CD8-positive, alpha-beta memory T cell (primary cell): ENCODE results near the gene RAB3IL1. TPM values are rescaled to one million over a fixed set of nuclear protein-coding genes. Genes with fewer than 3 reads are reported as not detected.
A peak's percentile ranks its signal among the peaks of the same experiment; 100 is the strongest.

Experiments used
- CTCF ChIA-PET: fragments of 350-600 bp; sonication (Branson Sonifier 250); formaldehyde crosslinking; loops from one replicate; lab custom pipeline; 2021; ENCODE audit warnings: antibody characterized with exemption; lab: Charles Lee
- POLR2A ChIA-PET: fragments of 350-600 bp; sonication (Branson Sonifier 250); formaldehyde crosslinking; loops from one replicate; lab custom pipeline; 2021; ENCODE audit warnings: antibody characterized with exemption; lab: Charles Lee
- DNase-seq, 5 donors: peaks; one replicate each; pipeline versions ENCODE4 v3.0.0 to v3.0.0-alpha.2; 2020 to 2022; ENCODE audit warnings: mixed read lengths in 1 of 5
- H3K27ac ChIP-seq: one replicate; pipeline ENCODE4 v1.7.0; 2013; ENCODE audit warnings: low read depth, mild to moderate bottlenecking, low read length, moderate library complexity
- H3K27me3 ChIP-seq: 2 replicates; pipeline ENCODE4 v1.7.0; 2013; ENCODE audit warnings: low read length, mild to moderate bottlenecking; ENCODE audit not compliant: insufficient read depth, poor library complexity, severe bottlenecking
- H3K36me3 ChIP-seq: 2 replicates; pipeline ENCODE4 v1.7.0; 2013; ENCODE audit warnings: mild to moderate bottlenecking, low read length, moderate library complexity; ENCODE audit not compliant: insufficient read depth
- H3K4me1 ChIP-seq: 2 replicates; pipeline ENCODE4 v1.7.0; 2013; ENCODE audit warnings: mild to moderate bottlenecking, low read length, moderate library complexity; ENCODE audit not compliant: insufficient read depth
- H3K4me3 ChIP-seq: 2 replicates; pipeline ENCODE4 v1.7.0; 2013; ENCODE audit warnings: mild to moderate bottlenecking, low read length
- H3K9me3 ChIP-seq: 2 replicates; pipeline ENCODE4 v1.7.0; 2013; ENCODE audit warnings: mild to moderate bottlenecking, low read length
- H3K27ac Mint-ChIP-seq, 8 donors: one replicate each; pipeline ENCODE4 v1.8.0; 2020 to 2021; ENCODE audit warnings: mixed read lengths in 8 of 8, mild to moderate bottlenecking in 6 of 8, inconsistent platforms in 3 of 8, moderate library complexity in 3 of 8
- H3K27me3 Mint-ChIP-seq, 2 donors: one replicate each; pipeline ENCODE4 v1.8.0; 2020 to 2021; ENCODE audit warnings: mixed read lengths in 2 of 2, mild to moderate bottlenecking in 1 of 2, moderate library complexity in 1 of 2
- H3K36me3 Mint-ChIP-seq, 3 donors: one replicate each; pipeline ENCODE4 v1.8.0; 2020 to 2021; ENCODE audit warnings: mixed read lengths in 3 of 3, inconsistent platforms in 1 of 3, mild to moderate bottlenecking in 1 of 3
- H3K4me1 Mint-ChIP-seq, 3 donors: one replicate each; pipeline ENCODE4 v1.8.0; 2020 to 2021; ENCODE audit warnings: mixed read lengths in 3 of 3, inconsistent platforms in 1 of 3, mild to moderate bottlenecking in 1 of 3
- H3K4me3 Mint-ChIP-seq, 7 donors: one replicate each; pipeline ENCODE4 v1.8.0; 2020 to 2021; ENCODE audit warnings: mixed read lengths in 7 of 7, mild to moderate bottlenecking in 6 of 7, moderate library complexity in 4 of 7, inconsistent platforms in 2 of 7
- H3K9me3 Mint-ChIP-seq, 5 donors: one replicate each; pipeline ENCODE4 v1.8.0; 2020 to 2022; ENCODE audit warnings: mixed read lengths in 5 of 5, mild to moderate bottlenecking in 3 of 5, moderate library complexity in 2 of 5, inconsistent platforms in 1 of 5
- polyA plus RNA-seq: library from polyadenylated mRNA; unstranded; fragments of 300-500 nt; fragmentation: Illumina TruSeq; gene quantifications from one replicate; pipeline ENCODE4 v1.2.3, GENCODE V29; 2021
- total RNA-seq, 2 experiments: library from RNA; stranded (reverse); gene quantifications; one replicate each; pipeline ENCODE4 v1.2.3, GENCODE V29; 2021

Gene RAB3IL1
- total and polyA plus RNA-seq, 3 experiments from 2014 or later, result 0.28 to 0.53 TPM; not detected in 1

GRCh38 chr11:61962213-61963015, 45.0 kb upstream of the RAB3IL1 start:
- Histone ChIP-seq H3K4me1 (peaks cover 31% of the 10 kb centered on the region), H3K27ac (no peak overlapping the region), H3K4me3 (no peak overlapping the region), H3K9me3 (no peaks in the 10 kb centered on the region), H3K27me3 (no peaks in the 10 kb centered on the region), H3K36me3 (peaks cover 18% of the 10 kb centered on the region)
- ChIA-PET POLR2A (interaction anchor here (1.5 kb wide), 1 partner anchor 63 kb away, joined by 5 read pairs; no protein-coding TSS in a partner anchor), CTCF (interaction anchor here (1.3 to 1.4 kb wide), 2 partner anchors 63 to 120 kb away, joined by 3 to 6 read pairs; no protein-coding TSS in a partner anchor)
- Mint-ChIP-seq H3K27me3 (peaks cover 0 to 11% of the 10 kb centered on the region in 2 donors), H3K4me1 (peaks cover 37 to 43% (median 39%) of the 10 kb centered on the region in 3 donors), H3K9me3 (no peaks in the 10 kb centered on the region), H3K36me3 (peaks cover 16 to 49% (median 17%) of the 10 kb centered on the region in 3 donors), H3K27ac (peak overlapping the region; percentile 34 to 100 (median 88)), H3K4me3 (peak overlapping the region in 3 of 7 donors; percentile 32 to 100 (median 41))
- peak in 2 of 5 donors; percentile 7 to 16 for DNase-seq

GRCh38 chr11:61961570-61962212, 44.3 kb upstream of the RAB3IL1 start:
- Mint-ChIP-seq H3K27ac (peak overlapping the region in 5 of 8 donors; percentile 47 to 100 (median 84)), H3K36me3 (peaks cover 16 to 43% (median 17%) of the 10 kb centered on the region in 3 donors), H3K9me3 (no peaks in the 10 kb centered on the region), H3K4me1 (peaks cover 37 to 43% (median 39%) of the 10 kb centered on the region in 3 donors), H3K4me3 (peak overlapping the region in 2 of 7 donors; percentile 26 to 100), H3K27me3 (peaks cover 0 to 11% of the 10 kb centered on the region in 2 donors)
- CTCF ChIA-PET, result interaction anchor here (1.0 to 1.2 kb wide), 3 partner anchors 10 to 64 kb away, joined by 3 to 4 read pairs (median 3); no protein-coding TSS in a partner anchor
- peaks cover 18% of the 10 kb centered on the region for H3K36me3 ChIP-seq
- POLR2A ChIA-PET, result no interaction called here
- no peak overlapping the region for H3K27ac ChIP-seq
- H3K4me3 ChIP-seq, result no peak overlapping the region
- H3K27me3 ChIP-seq, result no peaks in the 10 kb centered on the region
- H3K4me1 ChIP-seq, result peaks cover 31% of the 10 kb centered on the region
- H3K9me3 ChIP-seq, result no peaks in the 10 kb centered on the region
- DNase-seq, result no peak

GRCh38 chr11:61960532-61960931, 43.2 kb upstream of the RAB3IL1 start:
- no peak overlapping the region for H3K4me3 ChIP-seq
- peaks cover 17% of the 10 kb centered on the region for H3K36me3 ChIP-seq
- Mint-ChIP-seq H3K27me3 (peaks cover 9 to 10% of the 10 kb centered on the region in 2 donors), H3K27ac (peak overlapping the region in 3 of 8 donors; percentile 38 to 60 (median 42)), H3K36me3 (peaks cover 13 to 33% (median 14%) of the 10 kb centered on the region in 3 donors), H3K4me3 (peak overlapping the region in 1 of 7 donors; percentile 40), H3K9me3 (no peaks in the 10 kb centered on the region), H3K4me1 (peaks cover 28 to 46% (median 38%) of the 10 kb centered on the region in 3 donors)
- no peaks in the 10 kb centered on the region for H3K27me3 ChIP-seq
- H3K9me3 ChIP-seq, result no peaks in the 10 kb centered on the region
- no peak overlapping the region for H3K27ac ChIP-seq
- ChIA-PET POLR2A (no interaction called here), CTCF (interaction anchor here (0.9 to 3.0 kb wide), 4 partner anchors 13 to 121 kb away, joined by 3 to 9 read pairs (median 4); no protein-coding TSS in a partner anchor)
- DNase-seq, result no peak
- peaks cover 28% of the 10 kb centered on the region for H3K4me1 ChIP-seq

DNA sequence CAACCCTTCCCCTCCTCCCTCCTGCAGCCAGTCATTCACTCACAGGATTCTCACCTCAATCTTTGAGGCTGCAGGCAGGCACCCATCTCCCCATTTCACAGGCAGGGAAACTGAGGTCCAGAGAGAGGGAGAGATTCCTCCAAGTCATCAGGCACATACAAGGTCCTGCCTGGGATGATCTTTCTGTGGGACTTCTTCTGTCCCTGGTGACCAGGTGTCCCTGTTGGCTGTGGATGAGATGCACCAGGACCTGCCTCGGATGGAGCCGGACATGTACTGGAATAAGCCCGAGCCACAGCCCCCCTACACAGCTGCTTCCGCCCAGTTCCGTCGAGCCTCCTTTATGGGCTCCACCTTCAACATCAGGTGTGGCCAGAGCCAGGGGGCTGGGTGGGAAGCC, 42.3 kb upstream of the RAB3IL1 start:
- POLR2A ChIA-PET, result no interaction called here

DNA sequence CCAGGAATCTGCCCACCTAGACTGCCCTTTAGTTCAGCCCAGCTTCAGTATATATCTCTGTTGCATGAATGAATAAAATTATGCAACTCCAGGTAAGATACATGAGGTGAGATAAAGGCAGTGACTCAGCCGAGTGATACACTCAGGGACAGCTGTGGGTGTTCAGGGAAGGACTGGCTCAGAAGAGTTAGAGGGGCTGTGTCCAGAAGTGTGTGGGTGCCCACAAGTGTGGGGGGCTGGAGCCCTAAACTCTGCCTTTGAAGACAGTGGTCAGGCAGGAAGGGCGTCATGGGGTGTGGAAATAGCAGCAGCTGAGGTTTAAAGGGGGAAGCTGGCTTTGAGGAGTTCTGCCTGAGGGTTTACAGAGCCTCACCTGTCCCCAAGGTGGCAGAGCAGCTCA, 41.7 kb upstream of the RAB3IL1 start:
- DNase-seq, result no peak
- Histone ChIP-seq H3K27ac (no peak overlapping the region), H3K9me3 (no peaks in the 10 kb centered on the region), H3K4me1 (peaks cover 16% of the 10 kb centered on the region), H3K4me3 (no peak overlapping the region), H3K36me3 (peaks cover 4% of the 10 kb centered on the region), H3K27me3 (no peaks in the 10 kb centered on the region)
- Mint-ChIP-seq H3K27me3 (peaks cover 17% of the 10 kb centered on the region in 2 donors), H3K4me1 (peaks cover 15 to 37% (median 24%) of the 10 kb centered on the region in 3 donors), H3K9me3 (no peaks in the 10 kb centered on the region), H3K27ac (peak overlapping the region in 3 of 8 donors; percentile 48 to 78 (median 50)), H3K4me3 (no peak overlapping the region), H3K36me3 (peaks cover 3 to 19% (median 4%) of the 10 kb centered on the region in 3 donors)
- ChIA-PET CTCF (interaction anchor here (1.3 to 3.0 kb wide), 2 partner anchors 12 to 123 kb away, joined by 4 to 9 read pairs; no protein-coding TSS in a partner anchor), POLR2A (no interaction called here)

More for the DNA sequence above, 42.3 kb upstream of the RAB3IL1 start:
- Mint-ChIP-seq H3K4me3 (no peak overlapping the region), H3K36me3 (peaks cover 5 to 25% (median 6%) of the 10 kb centered on the region in 3 donors), H3K27me3 (peaks cover 12 to 13% of the 10 kb centered on the region in 2 donors), H3K9me3 (no peaks in the 10 kb centered on the region), H3K27ac (peak overlapping the region in 1 of 8 donors; percentile 42), H3K4me1 (peaks cover 20 to 43% (median 29%) of the 10 kb centered on the region in 3 donors)
- no peak for DNase-seq
- H3K36me3 ChIP-seq, result peaks cover 8% of the 10 kb centered on the region
- CTCF ChIA-PET, result interaction anchor here (1.3 to 3.0 kb wide), 2 partner anchors 12 to 122 kb away, joined by 4 to 9 read pairs; no protein-coding TSS in a partner anchor
- H3K27me3 ChIP-seq, result no peaks in the 10 kb centered on the region
- no peaks in the 10 kb centered on the region for H3K9me3 ChIP-seq
- H3K4me1 ChIP-seq, result peaks cover 20% of the 10 kb centered on the region
- no peak overlapping the region for H3K27ac ChIP-seq
- no peak overlapping the region for H3K4me3 ChIP-seq

DNA sequence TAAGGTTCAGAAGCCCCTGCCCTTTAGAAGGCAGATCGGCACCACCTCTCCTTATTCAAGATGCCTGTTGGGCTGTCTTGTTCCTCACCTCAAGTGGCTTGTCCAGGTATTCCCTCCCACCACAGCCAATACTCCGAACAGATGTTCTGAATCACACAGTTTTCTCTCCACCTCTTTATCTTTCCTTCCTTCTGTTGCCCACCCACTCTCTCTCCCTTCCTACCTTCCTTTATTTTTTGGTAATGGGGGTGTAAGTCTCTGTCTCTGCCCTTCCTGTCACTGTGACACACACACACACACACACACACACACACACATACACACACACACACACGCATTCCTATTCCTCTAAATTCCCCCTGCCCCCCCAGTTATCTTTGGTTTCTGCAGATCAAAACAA, 41.2 kb upstream of the RAB3IL1 start:
- Histone ChIP-seq H3K9me3 (no peaks in the 10 kb centered on the region), H3K36me3 (no peaks in the 10 kb centered on the region), H3K27me3 (no peaks in the 10 kb centered on the region), H3K27ac (no peak overlapping the region), H3K4me1 (peaks cover 10% of the 10 kb centered on the region), H3K4me3 (no peak overlapping the region)
- peaks cover 0 to 14% (median 3%) of the 10 kb centered on the region in 3 donors for H3K36me3 Mint-ChIP-seq
- CTCF ChIA-PET, result interaction anchor here (3.0 kb wide), 1 partner anchor 123 kb away, joined by 9 read pairs; no protein-coding TSS in a partner anchor
- POLR2A ChIA-PET, result no interaction called here
- H3K4me3 Mint-ChIP-seq, result no peak overlapping the region
- no peaks in the 10 kb centered on the region for H3K9me3 Mint-ChIP-seq
- no peak for DNase-seq
- peaks cover 10 to 32% (median 18%) of the 10 kb centered on the region in 3 donors for H3K4me1 Mint-ChIP-seq
- H3K27me3 Mint-ChIP-seq, result peaks cover 18 to 21% of the 10 kb centered on the region in 2 donors
- H3K27ac Mint-ChIP-seq, result peak overlapping the region in 4 of 8 donors; percentile 46 to 86 (median 68)

- CTCF ChIA-PET, result no interaction called here
- Mint-ChIP-seq H3K27ac (no peak overlapping the region), H3K9me3 (no peaks in the 10 kb centered on the region), H3K4me3 (no peak overlapping the region), H3K4me1 (peaks cover 1 to 20% (median 8%) of the 10 kb centered on the region in 3 donors), H3K36me3 (peaks cover 0 to 3% (median 2%) of the 10 kb centered on the region in 3 donors), H3K27me3 (peaks cover 18 to 21% of the 10 kb centered on the region in 2 donors)
- Histone ChIP-seq H3K9me3 (no peaks in the 10 kb centered on the region), H3K4me1 (no peaks in the 10 kb centered on the region), H3K27ac (no peak overlapping the region), H3K36me3 (no peaks in the 10 kb centered on the region), H3K27me3 (no peaks in the 10 kb centered on the region), H3K4me3 (no peak overlapping the region)
- POLR2A ChIA-PET, result no interaction called here
- DNase-seq, result no peak
Observed at GRCh38 chr11:61957021-61957770, 39.8 kb upstream of the RAB3IL1 start.
